H1 (cell line): Measurements from ENCODE around the gene NPTN. TPM values are rescaled to one million over a fixed set of nuclear protein-coding genes. Genes with fewer than 3 reads are reported as not detected.

Source experiments
- CTCF ChIA-PET: fragments of 300-600 bp; sonication (Branson Sonifier 250); formaldehyde crosslinking; loops from one replicate; lab custom pipeline; 2021; ENCODE audit not compliant: partially characterized antibody; lab: Charles Lee
- POLR2A ChIA-PET: fragments of 300-600 bp; sonication (Branson Sonifier 250); formaldehyde crosslinking; loops from one replicate; lab custom pipeline; 2021; ENCODE audit warnings: inconsistent platforms; ENCODE audit not compliant: partially characterized antibody; lab: Charles Lee
- DNase-seq, 2 experiments: peaks; one replicate each; pipeline versions ENCODE4 v3.0.0 to v3.0.0-alpha.2; 2010 to 2022; ENCODE audit warnings: low spot score in 2 of 2, low read depth in 1 of 2, mixed read lengths in 1 of 2
- FAIRE-seq: peaks from 2 replicates; lab custom pipeline; 2011; peaks lifted over from hg19 to GRCh38; lab: Jason Lieb, UNC
- H2AFZ ChIP-seq: 2 replicates; pipeline ENCODE4 v1.8.1; 2012; ENCODE audit warnings: low read length, inconsistent platforms
- H2AK5ac ChIP-seq: 2 replicates; pipeline ENCODE4 v1.6.1; 2013; ENCODE audit warnings: low read depth, low read length
- H2BK120ac ChIP-seq: replicated peaks from 2 replicates; pipeline ENCODE3; 2013; ENCODE audit warnings: low read depth, low read length, inconsistent platforms
- H2BK12ac ChIP-seq: 2 replicates; pipeline ENCODE4 v1.6.1; 2013; ENCODE audit warnings: low read depth, low read length
- H2BK15ac ChIP-seq: 2 replicates; pipeline ENCODE4 v1.6.1; 2013; ENCODE audit warnings: low read length
- H2BK20ac ChIP-seq: 2 replicates; pipeline ENCODE4 v1.6.1; 2013; ENCODE audit warnings: low read length
- H2BK5ac ChIP-seq: 2 replicates; pipeline ENCODE4 v1.6.1; 2013; ENCODE audit warnings: low read depth, low read length
- H3K14ac ChIP-seq: 2 replicates; pipeline ENCODE4 v1.6.1; 2013; ENCODE audit warnings: inconsistent platforms; ENCODE audit not compliant: insufficient read length
- H3K18ac ChIP-seq: 2 replicates; pipeline ENCODE4 v1.6.1; 2013; ENCODE audit warnings: low read length; ENCODE audit errors: extremely low read depth
- H3K23ac ChIP-seq: 2 replicates; pipeline ENCODE4 v1.6.1; 2013; ENCODE audit warnings: inconsistent platforms; ENCODE audit not compliant: insufficient read length
- H3K23me2 ChIP-seq: 2 replicates; pipeline ENCODE4 v1.6.1; 2013; ENCODE audit warnings: low read depth, low read length
- H3K27ac ChIP-seq: 2 replicates; pipeline ENCODE4 v1.6.1; 2011; ENCODE audit warnings: low read depth, low read length, inconsistent platforms
- H3K27me3 ChIP-seq, 4 experiments: replicated peaks in 1 of 4; 1 replicate in 1 of 4; 2 replicates in 3 of 4; pipeline versions ENCODE4 v1.6.1 to v1.8.1; 2011 to 2013; ENCODE audit warnings: low read length in 3 of 4, mild to moderate bottlenecking in 3 of 4, inconsistent platforms in 2 of 4, mixed read lengths in 2 of 4, moderate library complexity in 1 of 4; ENCODE audit not compliant: control insufficient read depth in 3 of 4, insufficient read depth in 3 of 4; ENCODE audit errors: extremely low read depth in 1 of 4
- H3K36me3 ChIP-seq, 4 experiments: 2 replicates each; pipeline versions ENCODE4 v1.6.1 to v1.8.1; 2011 to 2013; ENCODE audit warnings: mild to moderate bottlenecking in 4 of 4, low read length in 3 of 4, moderate library complexity in 2 of 4, control low read depth in 1 of 4, inconsistent platforms in 1 of 4; ENCODE audit not compliant: insufficient read depth in 4 of 4, control insufficient read depth in 2 of 4
- H3K4ac ChIP-seq: replicated peaks from 2 replicates; pipeline ENCODE3; 2013; ENCODE audit warnings: low read length, low read depth, mixed read lengths, inconsistent platforms; ENCODE audit not compliant: insufficient read length
- H3K4me1 ChIP-seq, 4 experiments: replicated peaks in 1 of 4; 1 replicate in 1 of 4; 2 replicates in 3 of 4; pipeline versions ENCODE4 v1.6.1 to v1.8.1; 2011 to 2013; ENCODE audit warnings: low read length in 3 of 4, inconsistent platforms in 2 of 4, mixed read lengths in 1 of 4; ENCODE audit not compliant: insufficient read depth in 4 of 4, control insufficient read depth in 3 of 4
- H3K4me2 ChIP-seq, 2 experiments: 2 replicates each; pipeline versions ENCODE4 v1.6.1 to v1.8.1; 2011 to 2013; ENCODE audit warnings: low read depth in 2 of 2, low read length in 2 of 2, control low read depth in 1 of 2, inconsistent platforms in 1 of 2, mild to moderate bottlenecking in 1 of 2; ENCODE audit not compliant: insufficient read depth in 1 of 2
- H3K4me3 ChIP-seq, 4 experiments: fragments of 200-600, 300-600 bp in 1 of 4; sonication (generic), shearing (Covaris generic), sonication (Bioruptor Twin) in 1 of 4; 2 replicates each; pipeline versions ENCODE4 v1.5.1 to v1.8.1; 2011 to 2016; ENCODE audit warnings: low read length in 4 of 4, low read depth in 3 of 4, control low read depth in 2 of 4, inconsistent platforms in 2 of 4, mild to moderate bottlenecking in 2 of 4, mixed read lengths in 1 of 4, moderate library complexity in 1 of 4; ENCODE audit not compliant: insufficient read depth in 2 of 4; ENCODE audit errors: extremely low read depth in 1 of 4
- H3K56ac ChIP-seq: replicated peaks from 2 replicates; pipeline ENCODE3; 2013; ENCODE audit warnings: low read depth, mild to moderate bottlenecking, mixed read lengths, low read length, inconsistent platforms; ENCODE audit not compliant: insufficient read length
- H3K79me1 ChIP-seq: 2 replicates; pipeline ENCODE4 v1.6.1; 2013; ENCODE audit warnings: low read depth, low read length, control low read depth
- H3K79me2 ChIP-seq, 2 experiments: 2 replicates each; pipeline versions ENCODE4 v1.6.1 to v1.8.1; 2012 to 2013; ENCODE audit warnings: low read length in 2 of 2, mild to moderate bottlenecking in 2 of 2, inconsistent platforms in 1 of 2; ENCODE audit not compliant: insufficient read depth in 2 of 2, control insufficient read depth in 1 of 2
- H3K9ac ChIP-seq, 4 experiments: replicated peaks in 1 of 4; 1 replicate in 1 of 4; 2 replicates in 3 of 4; pipeline versions ENCODE4 v1.6.1 to v1.8.1; 2011 to 2013; ENCODE audit warnings: low read depth in 3 of 4, low read length in 3 of 4, control low read depth in 2 of 4, mild to moderate bottlenecking in 2 of 4, moderate library complexity in 2 of 4, inconsistent platforms in 1 of 4; ENCODE audit errors: extremely low read depth in 1 of 4
- H3K9me3 ChIP-seq, 2 experiments: 2 replicates each; pipeline versions ENCODE4 v1.6.1 to v1.8.1; 2012 to 2013; ENCODE audit warnings: mild to moderate bottlenecking in 2 of 2, moderate library complexity in 2 of 2, control low read depth in 1 of 2, inconsistent platforms in 1 of 2, low read depth in 1 of 2, low read length in 1 of 2, mixed read lengths in 1 of 2; ENCODE audit not compliant: insufficient read depth in 2 of 2
- H4K20me1 ChIP-seq, 2 experiments: replicated peaks in 1 of 2; 2 replicates each; pipeline versions ENCODE3 to v1.8.1; 2011 to 2013; ENCODE audit warnings: inconsistent platforms in 2 of 2, low read length in 2 of 2, mild to moderate bottlenecking in 1 of 2; ENCODE audit not compliant: insufficient read depth in 2 of 2, control insufficient read depth in 1 of 2
- H4K5ac ChIP-seq: 2 replicates; pipeline ENCODE4 v1.6.1; 2013; ENCODE audit warnings: low read length, low read depth, mixed read lengths, inconsistent platforms; ENCODE audit not compliant: insufficient read length
- H4K8ac ChIP-seq: 2 replicates; pipeline ENCODE4 v1.8.0; 2013; ENCODE audit warnings: mild to moderate bottlenecking, moderate library complexity, low read length, inconsistent platforms; ENCODE audit not compliant: insufficient read depth; ENCODE audit errors: extremely low read depth
- H4K91ac ChIP-seq: replicated peaks from 2 replicates; pipeline ENCODE3; 2013; ENCODE audit warnings: low read length, mixed read lengths, inconsistent platforms; ENCODE audit not compliant: insufficient read length
- ATF3 ChIP-seq: IDR thresholded peaks from 2 replicates; pipeline ENCODE4 v1.6.1; 2011; ENCODE audit warnings: low read depth, mild to moderate bottlenecking, low read length; ENCODE audit not compliant: insufficient read depth
- BACH1 ChIP-seq: IDR thresholded peaks from 2 replicates; pipeline ENCODE4 v1.6.1; 2012; ENCODE audit warnings: low read length, improper control_type of control experiment
- CBX8 ChIP-seq: fragments of 300-800, 300-1000 bp; sonication (generic); IDR thresholded peaks from 2 replicates; pipeline ENCODE4 v1.7.1; 2016; ENCODE audit warnings: low read depth, low read length, borderline replicate concordance
- CHD1 ChIP-seq: IDR thresholded peaks from 2 replicates; pipeline ENCODE4 v1.6.1; 2012; ENCODE audit warnings: low read depth, low read length, improper control_type of control experiment
- FOSL1 ChIP-seq: IDR thresholded peaks from 2 replicates; pipeline ENCODE4 v1.6.1; 2011; ENCODE audit warnings: mild to moderate bottlenecking, low read depth, low read length, moderate library complexity; ENCODE audit not compliant: insufficient read depth
- NRF1 ChIP-seq: IDR thresholded peaks from 2 replicates; pipeline ENCODE4 v1.6.1; 2011; ENCODE audit warnings: mild to moderate bottlenecking, low read depth, low read length, improper control_type of control experiment
- SIX5 ChIP-seq: IDR thresholded peaks from 2 replicates; pipeline ENCODE4 v1.6.1; 2011; ENCODE audit warnings: mild to moderate bottlenecking, low read depth, low read length
- SP1 ChIP-seq: IDR thresholded peaks from 2 replicates; pipeline ENCODE4 v1.6.1; 2011; ENCODE audit warnings: low read depth, low read length
- SP2 ChIP-seq: IDR thresholded peaks from 2 replicates; pipeline ENCODE4 v1.6.1; 2012; ENCODE audit warnings: mild to moderate bottlenecking, low read length, inconsistent platforms
- YY1 ChIP-seq: IDR thresholded peaks from 2 replicates; pipeline ENCODE4 v1.6.1; 2011; ENCODE audit warnings: low read depth, mild to moderate bottlenecking, low read length
- WGBS, 2 experiments: shearing (Covaris generic) in 1 of 2; methylation state at CpG; one replicate each; pipeline versions ENCODE4 v1.1.6 to v1.1.7; 2013 to 2015; ENCODE audit warnings: low lambda C conversion rate in 2 of 2, mixed read lengths in 2 of 2, inconsistent platforms in 1 of 2, low coverage in 1 of 2, missing lambda C conversion rate in 1 of 2; ENCODE audit not compliant: insufficient replicate concordance in 2 of 2, insufficient coverage in 1 of 2, insufficient read length in 1 of 2; ENCODE audit errors: extremely low coverage in 1 of 2, missing lambda C conversion rate in 1 of 2; 5-methylcytosine and 5-hydroxymethylcytosine counted together
- polyA plus RNA-seq, 7 experiments: library from polyadenylated mRNA; depleted of rRNA in 3 of 7; stranded (reverse) in 5 of 7; unstranded in 2 of 7; fragments of >200 nt in 5 of 7; fragments of 200-250 nt in 2 of 7; gene quantifications; 1 replicate in 5 of 7; 2 replicates in 1 of 7; 4 replicates in 1 of 7; pipeline versions ENCODE4 v1.2.1 to v1.2.3, GENCODE V29; 2011 to 2013; ENCODE audit warnings: missing spikeins in 2 of 7, mixed read lengths in 2 of 7
- total RNA-seq: library from RNA; stranded (reverse); fragmentation: NEBNext Ultra II Directional; extraction: Animal tissue kit (Norgen Biotek cat#: 25700); gene quantifications from 2 replicates; pipeline ENCODE4 v1.2.1, GENCODE V29; 2021
- TF ChIP-seq, protein P1 (sequence below): IDR thresholded peaks from 2 replicates; pipeline ENCODE4 v1.6.1; 2012; ENCODE audit warnings: inconsistent platforms
- TF ChIP-seq, protein P2 (sequence below): IDR thresholded peaks from 2 replicates; pipeline ENCODE4 v1.6.1; 2011; ENCODE audit warnings: low read length, improper control_type of control experiment

NPTN gene
- total and polyA plus RNA-seq, 2 of the 8 experiments (the other 6 are each of a cell fraction or from before 2014, with no cell fraction given), result 67.0 to 113 TPM

DNA sequence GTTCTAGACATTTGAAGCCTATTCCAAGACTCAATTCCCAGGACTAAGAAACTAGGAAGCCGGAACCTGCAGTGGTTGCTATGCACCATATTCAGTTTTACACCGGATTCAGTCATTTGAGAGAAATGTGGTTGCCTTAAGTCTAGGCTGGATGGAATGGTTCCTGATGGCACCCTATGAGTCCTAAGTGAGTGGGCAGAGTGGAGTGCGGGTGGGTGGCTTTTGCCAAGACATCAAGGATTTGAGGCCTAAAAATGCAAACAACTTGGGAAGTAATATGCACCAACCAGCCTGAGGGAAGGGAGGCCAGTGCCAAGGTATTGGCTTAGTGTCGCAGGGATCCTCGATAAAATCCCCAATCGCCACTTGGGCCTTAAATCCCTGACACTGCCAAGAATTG is 46.8 kb upstream of the NPTN start:
- H2BK12ac ChIP-seq, result no peak overlapping the region
- FAIRE-seq (no peak), DNase-seq (no peak)
- no peaks in the 10 kb centered on the region; a peak in 1 of 7 replicates for H3K27me3 ChIP-seq
- no peak overlapping the region for H3K27ac ChIP-seq
- H3K79me1 ChIP-seq, result no peaks in the 10 kb centered on the region
- no peak overlapping the region for H2AK5ac ChIP-seq
- no peaks in the 10 kb centered on the region for H3K36me3 ChIP-seq
- no peak overlapping the region for H3K4me3 ChIP-seq
- TF ChIP-seq ATF3, result no peak
- TF ChIP-seq, protein P1, sequence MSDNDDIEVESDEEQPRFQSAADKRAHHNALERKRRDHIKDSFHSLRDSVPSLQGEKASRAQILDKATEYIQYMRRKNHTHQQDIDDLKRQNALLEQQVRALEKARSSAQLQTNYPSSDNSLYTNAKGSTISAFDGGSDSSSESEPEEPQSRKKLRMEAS, result no peak
- TF ChIP-seq BACH1, result no peak
- no peak for TF ChIP-seq CHD1
- no peak for TF ChIP-seq SP2
- TF ChIP-seq SIX5, result no peak
- TF ChIP-seq, protein P2, sequence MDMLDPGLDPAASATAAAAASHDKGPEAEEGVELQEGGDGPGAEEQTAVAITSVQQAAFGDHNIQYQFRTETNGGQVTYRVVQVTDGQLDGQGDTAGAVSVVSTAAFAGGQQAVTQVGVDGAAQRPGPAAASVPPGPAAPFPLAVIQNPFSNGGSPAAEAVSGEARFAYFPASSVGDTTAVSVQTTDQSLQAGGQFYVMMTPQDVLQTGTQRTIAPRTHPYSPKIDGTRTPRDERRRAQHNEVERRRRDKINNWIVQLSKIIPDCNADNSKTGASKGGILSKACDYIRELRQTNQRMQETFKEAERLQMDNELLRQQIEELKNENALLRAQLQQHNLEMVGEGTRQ, result no peak
- TF ChIP-seq SP1, result no peak
- TF ChIP-seq NRF1, result no peak
- TF ChIP-seq FOSL1, result no peak
- no peak for TF ChIP-seq YY1
- TF ChIP-seq CBX8, result no peak
- H3K4ac ChIP-seq, result no peak overlapping the region
- H3K4me1 ChIP-seq, result peaks cover 0 to 5% (median under 1%) of the 10 kb centered on the region in 4 experiments; a peak in 2 of 7 replicates
- H3K18ac ChIP-seq, result no peak overlapping the region
- H3K14ac ChIP-seq, result no peak overlapping the region
- ChIA-PET CTCF (interaction anchor here (0.9 to 15.1 kb wide), 5 partner anchors 14 to 45 kb away, joined by 5 to 496 read pairs (median 12); no protein-coding TSS in a partner anchor), POLR2A (interaction anchor here (1.3 kb wide), 1 partner anchor 374 kb away, joined by 3 read pairs; no protein-coding TSS in a partner anchor)
- H2BK120ac ChIP-seq, result no peak overlapping the region
- H3K9ac ChIP-seq, result no peak overlapping the region
- no peak overlapping the region for H3K56ac ChIP-seq
- no peaks in the 10 kb centered on the region for H3K9me3 ChIP-seq
- H3K4me2 ChIP-seq, result no peak overlapping the region
- H3K23ac ChIP-seq, result no peak overlapping the region
- H4K5ac ChIP-seq, result no peak overlapping the region
- no peak overlapping the region for H2AFZ ChIP-seq
- no peak overlapping the region for H2BK5ac ChIP-seq
- no peak overlapping the region for H4K8ac ChIP-seq
- WGBS, 2 experiments, result 89% methylated on average over 6 of the region's 6 CpGs; no CpG with 5 or more reads in 1 of the 2 experiments
- no peak overlapping the region for H2BK20ac ChIP-seq
- H4K20me1 ChIP-seq, result no peaks in the 10 kb centered on the region
- H3K79me2 ChIP-seq, result peaks cover 0 to under 1% of the 10 kb centered on the region in 2 experiments; a peak in 1 of 4 replicates
- H2BK15ac ChIP-seq, result no peak overlapping the region
- H3K23me2 ChIP-seq, result peaks cover 6% of the 10 kb centered on the region
- H4K91ac ChIP-seq, result no peak overlapping the region
